ENCODE data around the gene VPS16.

DNA sequence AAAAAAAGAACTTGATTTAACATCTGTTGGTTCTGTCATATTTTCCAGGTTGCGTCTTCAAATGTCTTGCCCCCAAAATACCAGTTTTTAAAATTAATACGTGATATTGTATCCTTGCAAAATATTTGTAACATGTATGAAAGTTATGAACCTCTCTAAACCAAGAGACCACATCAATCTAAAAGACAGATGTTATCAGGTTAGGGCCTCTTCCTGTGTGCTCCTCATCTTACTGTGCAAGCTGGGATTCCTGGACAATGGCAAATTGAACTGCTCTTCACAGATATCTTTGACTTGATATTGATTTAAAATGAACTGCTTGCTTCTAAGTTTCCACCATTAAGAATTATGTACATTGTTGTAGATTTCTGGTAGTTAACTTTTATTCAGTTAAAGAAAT lies 14.8 kb upstream of the VPS16 start:
- TF ChIP-seq RBBP5 (IDR thresholded peaks at IDR 0.05; ENCODE audit: borderline replicate concordance, low read depth, low read length): no peak
- TF ChIP-seq, protein P1, sequence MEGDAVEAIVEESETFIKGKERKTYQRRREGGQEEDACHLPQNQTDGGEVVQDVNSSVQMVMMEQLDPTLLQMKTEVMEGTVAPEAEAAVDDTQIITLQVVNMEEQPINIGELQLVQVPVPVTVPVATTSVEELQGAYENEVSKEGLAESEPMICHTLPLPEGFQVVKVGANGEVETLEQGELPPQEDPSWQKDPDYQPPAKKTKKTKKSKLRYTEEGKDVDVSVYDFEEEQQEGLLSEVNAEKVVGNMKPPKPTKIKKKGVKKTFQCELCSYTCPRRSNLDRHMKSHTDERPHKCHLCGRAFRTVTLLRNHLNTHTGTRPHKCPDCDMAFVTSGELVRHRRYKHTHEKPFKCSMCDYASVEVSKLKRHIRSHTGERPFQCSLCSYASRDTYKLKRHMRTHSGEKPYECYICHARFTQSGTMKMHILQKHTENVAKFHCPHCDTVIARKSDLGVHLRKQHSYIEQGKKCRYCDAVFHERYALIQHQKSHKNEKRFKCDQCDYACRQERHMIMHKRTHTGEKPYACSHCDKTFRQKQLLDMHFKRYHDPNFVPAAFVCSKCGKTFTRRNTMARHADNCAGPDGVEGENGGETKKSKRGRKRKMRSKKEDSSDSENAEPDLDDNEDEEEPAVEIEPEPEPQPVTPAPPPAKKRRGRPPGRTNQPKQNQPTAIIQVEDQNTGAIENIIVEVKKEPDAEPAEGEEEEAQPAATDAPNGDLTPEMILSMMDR (IDR thresholded peaks at IDR 0.05; ENCODE audit: control extremely low read depth in 1 of 3, insufficient read depth in 1 of 3, low read depth in 1 of 3, low read length in 3 of 3): no peak
- no peak for TF ChIP-seq TAF1 (IDR thresholded peaks at IDR 0.05; ENCODE audit: low read depth, low read length)
- TF ChIP-seq, protein P2, sequence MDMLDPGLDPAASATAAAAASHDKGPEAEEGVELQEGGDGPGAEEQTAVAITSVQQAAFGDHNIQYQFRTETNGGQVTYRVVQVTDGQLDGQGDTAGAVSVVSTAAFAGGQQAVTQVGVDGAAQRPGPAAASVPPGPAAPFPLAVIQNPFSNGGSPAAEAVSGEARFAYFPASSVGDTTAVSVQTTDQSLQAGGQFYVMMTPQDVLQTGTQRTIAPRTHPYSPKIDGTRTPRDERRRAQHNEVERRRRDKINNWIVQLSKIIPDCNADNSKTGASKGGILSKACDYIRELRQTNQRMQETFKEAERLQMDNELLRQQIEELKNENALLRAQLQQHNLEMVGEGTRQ (IDR thresholded peaks at IDR 0.05; ENCODE audit: low read length): no peak
- TF ChIP-seq JUND (IDR thresholded peaks at IDR 0.05; ENCODE audit: low read length): no peak
- no peak for TF ChIP-seq KDM5A (IDR thresholded peaks at IDR 0.05; ENCODE audit: low read length)
- TF ChIP-seq NRF1 (IDR thresholded peaks at IDR 0.05; ENCODE audit: low read depth, low read length): no peak
- TF ChIP-seq, protein P3, sequence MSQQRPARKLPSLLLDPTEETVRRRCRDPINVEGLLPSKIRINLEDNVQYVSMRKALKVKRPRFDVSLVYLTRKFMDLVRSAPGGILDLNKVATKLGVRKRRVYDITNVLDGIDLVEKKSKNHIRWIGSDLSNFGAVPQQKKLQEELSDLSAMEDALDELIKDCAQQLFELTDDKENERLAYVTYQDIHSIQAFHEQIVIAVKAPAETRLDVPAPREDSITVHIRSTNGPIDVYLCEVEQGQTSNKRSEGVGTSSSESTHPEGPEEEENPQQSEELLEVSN (IDR thresholded peaks at IDR 0.05): no peak
- no peak for TF ChIP-seq POLR2A (IDR thresholded peaks at IDR 0.05; ENCODE audit: control extremely low read depth in 1 of 2, low read depth in 2 of 2, low read length in 2 of 2)
- no peak for TF ChIP-seq CEBPB (IDR thresholded peaks at IDR 0.05; ENCODE audit: low read depth, low read length)
- TF ChIP-seq JUN (IDR thresholded peaks at IDR 0.05; ENCODE audit: low read depth, low read length): no peak
- no peak for TF ChIP-seq YY1 (IDR thresholded peaks at IDR 0.05; ENCODE audit: low read depth, low read length)
